HG03159 (cell line): ENCODE results near the gene SEMA5B.

Experiments used
- ATAC-seq: cut with Tn5 transposase; IDR thresholded peaks from one replicate; pipeline ENCODE4 v1.9.1; 2021; ENCODE audit warnings: mild to moderate bottlenecking, moderate library complexity; ENCODE audit not compliant: unreplicated experiment

SEMA5B gene

DNA sequence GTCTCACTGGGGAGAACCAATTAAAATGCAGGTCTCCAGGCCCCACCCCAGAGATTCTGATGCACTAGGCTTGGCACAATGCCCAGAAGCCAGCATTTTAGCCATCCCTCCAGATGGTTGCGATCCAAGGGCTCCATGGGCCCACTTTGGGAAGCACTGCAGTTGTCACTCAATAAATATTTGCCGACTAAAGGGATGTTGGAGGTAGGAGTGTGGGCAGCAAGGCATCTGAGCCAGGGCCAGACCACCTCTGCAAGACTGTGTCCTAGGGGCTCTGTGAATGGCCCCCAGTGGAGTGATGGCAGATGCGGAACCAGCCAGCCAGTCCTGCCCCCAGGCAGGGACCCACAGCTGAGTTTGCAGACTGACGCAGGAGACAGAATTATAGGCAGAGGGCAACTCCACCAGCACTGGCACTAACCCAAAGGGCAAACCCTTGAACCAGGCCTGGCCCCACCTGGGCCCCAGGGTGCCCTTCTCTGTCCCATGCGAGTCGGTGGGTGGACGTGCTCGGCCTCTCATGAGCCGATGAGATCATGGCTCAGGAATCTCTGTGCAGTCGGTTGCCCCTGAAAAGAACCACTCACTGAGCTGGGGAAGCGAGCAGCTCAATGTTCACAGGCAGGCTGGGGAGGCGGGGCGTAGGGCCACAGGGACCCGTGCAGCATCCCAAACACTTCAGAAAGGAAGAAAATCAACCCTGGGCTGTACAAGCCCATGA, 49.7 kb downstream of the SEMA5B start:
- no peak for ATAC-seq

- peak; percentile 44 for ATAC-seq
These were observed 51.7 kb downstream of the SEMA5B start for GRCh38 chr3:122975924-122976293.

DNA sequence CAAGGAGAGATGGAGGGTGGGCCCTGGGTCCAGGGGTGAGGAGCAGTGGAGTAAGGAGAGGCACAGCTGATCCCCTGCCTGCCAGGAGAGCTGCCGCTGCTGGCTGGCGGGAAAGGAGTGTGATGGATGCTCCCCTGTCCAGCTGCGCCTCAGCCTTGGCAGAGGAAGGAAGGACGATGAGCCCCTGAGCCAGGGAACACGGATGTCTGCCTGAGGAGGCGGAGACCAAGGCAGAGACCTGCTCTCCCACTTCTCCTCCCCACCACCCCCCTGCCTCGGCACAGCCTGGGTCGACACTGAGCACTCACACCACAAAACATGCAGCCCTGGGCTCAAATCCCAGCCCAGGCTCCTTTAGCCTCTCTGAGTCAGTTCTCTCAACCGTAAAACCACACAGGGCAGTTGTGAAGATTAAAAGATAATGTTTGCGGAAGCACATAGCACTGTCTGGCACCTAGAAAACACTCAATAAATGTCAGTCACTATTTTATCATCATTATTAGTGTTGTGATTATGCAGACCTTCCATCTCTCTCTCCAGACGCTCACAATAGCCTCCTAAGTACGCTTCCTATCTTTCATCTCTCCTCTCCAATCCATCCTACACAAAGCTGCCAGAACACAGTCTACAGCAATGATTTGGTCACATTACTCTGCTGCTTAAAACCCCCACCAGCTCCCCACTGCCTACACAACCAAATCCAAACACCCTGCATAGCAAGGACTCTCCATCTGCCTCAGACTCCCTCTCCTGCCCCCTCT, 52.2 kb downstream of the SEMA5B start:
- ATAC-seq = peak; percentile 66

- peak; percentile 32 for ATAC-seq
These were observed 52.8 kb downstream of the SEMA5B start for GRCh38 chr3:122974764-122975162.

- no peak for ATAC-seq
These were observed 53.5 kb downstream of the SEMA5B start for GRCh38 chr3:122973893-122974615.

DNA sequence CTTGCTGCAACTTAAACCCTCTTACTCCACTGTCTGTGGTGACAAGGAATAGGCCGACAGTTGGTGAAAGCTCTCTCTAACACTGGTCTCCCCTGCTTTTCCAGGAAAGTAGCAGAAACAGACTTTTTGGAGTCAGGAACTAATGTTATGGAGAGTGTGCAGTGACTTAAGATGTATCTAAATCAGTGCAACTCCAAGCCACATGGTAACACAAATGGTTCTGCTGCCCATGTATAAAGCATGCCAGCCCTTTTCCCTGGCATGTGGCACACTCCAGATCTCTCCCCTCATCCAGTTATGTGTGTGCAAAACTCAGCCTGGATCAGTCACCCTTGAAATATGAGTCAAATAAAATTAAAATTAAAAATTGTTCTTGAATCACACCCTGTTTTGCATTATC, 55.4 kb downstream of the SEMA5B start:
- no peak for ATAC-seq

DNA sequence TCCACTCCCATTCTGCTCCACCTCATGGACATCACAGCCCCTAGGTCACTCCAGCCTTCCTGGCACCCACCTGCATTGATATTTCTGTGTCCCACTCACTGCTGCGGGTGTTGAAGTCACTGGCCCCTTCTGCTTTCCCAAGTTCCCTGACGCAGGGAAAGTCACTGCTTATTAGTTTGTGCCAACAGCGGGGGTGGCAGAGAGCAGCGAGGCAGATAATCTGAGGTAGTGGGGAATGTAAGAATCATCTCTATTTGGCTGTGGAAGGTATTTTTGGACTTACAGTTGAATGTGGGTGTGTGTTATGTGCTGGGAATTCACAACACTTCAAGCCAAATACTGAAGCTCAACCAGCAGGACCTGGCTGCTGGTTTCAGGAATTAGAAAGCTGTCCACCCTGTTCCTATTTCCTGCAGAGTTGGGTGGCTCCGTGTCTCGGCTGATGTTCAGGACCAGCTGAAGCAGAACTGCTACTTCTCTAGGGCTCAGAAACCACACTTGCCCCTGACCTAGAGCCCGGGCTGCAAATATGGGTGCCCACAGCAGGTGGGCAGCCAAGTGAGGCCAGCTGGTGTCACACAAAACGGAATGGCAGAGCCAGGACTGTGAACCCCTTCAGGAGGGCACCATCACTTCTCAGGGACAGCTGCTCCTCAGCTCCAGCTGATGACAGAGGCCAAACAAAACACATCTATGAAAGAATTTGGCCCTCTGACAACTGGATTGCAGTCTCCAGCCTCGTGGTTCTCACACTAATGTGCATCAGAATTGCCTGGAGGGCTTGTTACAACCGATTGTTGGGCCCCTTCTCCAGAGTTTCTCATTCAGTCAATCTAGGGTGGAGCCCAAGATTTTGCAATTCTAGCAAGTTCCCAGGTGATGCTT, 57.7 kb downstream of the SEMA5B start:
- ATAC-seq = no peak

DNA sequence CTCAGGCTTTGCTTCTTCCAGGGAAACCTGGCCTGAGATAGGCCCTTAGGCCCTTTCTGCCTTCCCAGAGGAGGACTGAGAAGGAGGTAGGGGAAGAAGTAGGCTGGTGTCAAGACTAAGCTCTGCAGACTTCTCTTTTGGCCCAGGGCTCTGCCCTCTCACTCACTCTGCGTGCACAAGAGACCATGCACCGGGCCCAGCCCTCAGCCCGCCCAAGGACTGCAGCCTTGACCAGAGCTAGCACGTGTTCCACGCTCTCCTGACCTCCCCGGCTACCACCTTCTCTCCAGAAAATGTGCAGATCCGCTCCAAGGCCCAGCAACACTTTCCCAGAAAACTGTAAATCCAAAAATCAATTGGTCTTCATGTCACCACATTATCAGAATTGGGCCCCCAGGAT, 59.8 kb downstream of the SEMA5B start:
- no peak for ATAC-seq

DNA sequence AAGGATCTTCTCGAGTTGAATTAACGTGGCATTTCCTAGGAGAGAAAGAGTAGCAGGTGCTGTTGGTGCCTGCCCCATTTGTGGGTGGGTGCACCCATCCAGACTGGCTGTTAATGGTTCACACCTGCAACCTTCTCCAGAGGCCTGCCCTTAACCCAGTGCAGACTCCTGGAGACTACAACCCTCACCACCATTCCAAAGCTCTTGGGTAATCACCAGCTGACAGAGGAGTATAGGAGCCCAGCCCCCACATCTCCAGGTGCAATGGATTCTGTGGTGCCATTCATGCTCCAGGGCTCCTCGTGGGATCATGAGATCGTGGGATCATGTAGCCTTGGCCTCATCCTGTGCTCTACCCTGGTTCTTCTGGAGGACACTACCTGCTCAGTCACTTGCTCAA, 60.2 kb downstream of the SEMA5B start:
- no peak for ATAC-seq

GRCh38 chr3:122966045-122966444, 61.5 kb downstream of the SEMA5B start:
- ATAC-seq = no peak

DNA sequence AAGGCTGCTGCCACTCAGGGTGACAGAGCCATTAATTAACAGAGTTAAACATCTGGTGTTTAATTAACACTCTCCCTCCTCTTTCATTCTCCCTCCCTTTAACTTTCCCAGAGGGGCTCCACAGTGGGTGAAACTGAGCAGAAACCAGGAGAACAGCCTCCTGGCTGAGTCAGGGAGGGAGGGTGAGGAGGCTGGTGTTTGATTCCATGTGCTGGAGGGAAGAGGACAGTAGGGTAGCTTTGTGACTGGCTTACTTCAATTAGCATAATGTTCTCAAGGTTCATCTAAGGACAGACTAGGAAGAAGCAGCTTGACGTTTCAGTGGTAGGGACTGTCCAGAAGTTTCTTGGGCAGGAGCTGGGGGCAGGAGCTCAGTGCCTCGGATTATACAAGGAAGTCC, 62.8 kb downstream of the SEMA5B start:
- no peak for ATAC-seq

- ATAC-seq = no peak
These were observed 65.4 kb downstream of the SEMA5B start for GRCh38 chr3:122962149-122962548.

GRCh38 chr3:122961146-122961545, 66.4 kb downstream of the SEMA5B start:
- no peak for ATAC-seq

- ATAC-seq = no peak
These were observed 66.9 kb downstream of the SEMA5B start for GRCh38 chr3:122960652-122961051.

GRCh38 chr3:122959339-122959738, 68.2 kb downstream of the SEMA5B start:
- no peak for ATAC-seq

DNA sequence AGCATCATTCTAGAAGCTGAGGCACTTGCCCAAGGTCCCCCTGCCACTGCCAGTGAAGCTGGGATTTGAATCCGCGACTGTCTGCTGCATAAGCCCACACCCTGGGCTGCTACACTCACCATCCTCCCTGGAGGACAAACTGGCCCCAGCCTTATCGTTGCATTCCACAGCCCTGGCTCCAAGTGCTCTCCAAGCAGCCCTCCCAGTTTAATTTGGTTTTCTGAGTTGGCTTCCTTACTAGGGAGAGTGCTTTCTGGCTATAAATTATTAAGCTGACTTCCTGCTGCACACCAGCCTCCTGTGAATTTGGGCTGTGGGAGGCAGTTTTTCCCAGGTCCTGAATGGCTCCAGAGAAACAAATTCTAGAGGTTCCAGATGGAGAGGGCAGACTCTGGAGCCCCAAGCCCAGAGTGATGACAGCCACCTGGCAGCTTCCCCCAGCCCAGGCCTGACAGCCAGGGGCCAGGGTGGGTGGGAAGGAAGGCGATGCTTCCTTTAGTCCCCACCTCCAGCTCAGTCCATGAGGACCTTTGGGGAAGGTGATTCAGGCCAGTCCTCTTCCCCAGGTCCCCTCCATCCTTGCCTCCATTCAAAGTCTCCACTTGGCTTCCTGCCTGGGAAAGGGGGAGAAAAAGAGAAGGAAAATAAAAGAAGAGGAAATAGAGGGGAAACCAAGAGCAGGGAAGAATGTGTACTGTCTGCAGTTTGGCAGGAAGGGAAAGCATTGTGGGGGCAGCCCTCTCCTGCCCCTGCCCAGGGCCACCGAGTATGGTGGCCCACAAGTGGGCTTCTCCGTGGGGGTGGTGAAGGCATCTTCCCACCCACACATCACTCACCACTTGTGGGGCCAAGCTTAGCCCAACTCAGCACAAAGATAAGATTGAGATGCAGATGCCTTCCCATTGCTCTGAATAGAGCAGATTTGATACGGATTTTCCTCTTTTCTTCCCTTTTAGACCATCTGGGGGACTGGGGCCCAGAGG, 69.6 kb downstream of the SEMA5B start:
- no peak for ATAC-seq

GRCh38 chr3:122956693-122957455, 70.7 kb downstream of the SEMA5B start:
- ATAC-seq = no peak

DNA sequence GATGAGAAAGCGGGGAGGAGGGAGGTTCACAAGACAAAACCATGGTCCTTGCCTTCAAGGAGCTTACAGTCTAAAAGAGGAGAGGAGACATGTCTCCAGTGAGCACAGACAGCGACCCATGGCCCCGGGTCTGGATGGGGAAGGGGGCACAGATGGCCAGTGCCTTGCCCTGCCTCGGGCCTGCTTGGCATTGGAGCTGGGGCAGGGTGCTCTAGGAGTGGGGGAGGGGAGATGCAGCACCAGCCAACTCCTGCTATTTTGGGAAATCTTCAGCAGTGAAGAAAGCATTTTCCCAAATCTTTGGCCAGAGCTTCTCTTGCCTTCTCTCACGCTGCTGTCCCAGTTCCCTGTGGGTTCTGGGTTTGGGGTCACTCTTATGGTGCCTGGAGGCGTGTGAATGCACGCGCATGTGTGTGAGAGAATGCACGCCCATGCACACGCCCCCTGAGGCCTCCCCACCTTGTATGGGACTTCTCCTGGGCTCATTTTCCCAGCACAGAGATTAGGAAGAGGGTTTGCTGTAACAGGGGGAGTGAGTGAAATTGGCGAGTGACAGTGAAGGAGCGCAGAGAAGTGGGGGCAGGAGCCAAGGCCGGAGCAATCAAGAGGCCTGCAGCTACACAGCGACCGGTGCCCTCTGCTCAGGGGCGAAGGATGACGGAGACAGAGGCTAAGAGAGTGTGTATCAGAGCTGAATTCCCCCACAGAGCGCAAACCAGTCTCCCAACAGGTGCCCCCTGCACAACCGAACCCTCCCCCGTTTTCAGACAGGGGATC, 71.5 kb downstream of the SEMA5B start:
- ATAC-seq = no peak
